HepG2 (cell line): ENCODE results near the gene NKPD1. TPM values are rescaled to one million over a fixed set of nuclear protein-coding genes. Genes with fewer than 3 reads are reported as not detected.
A peak's percentile ranks its signal among the peaks of the same experiment; 100 is the strongest.

Source experiments
- CREB1 ChIP-seq, 2 experiments: fragments of 450-650 bp in 1 of 2; IDR thresholded peaks; 2 replicates each; pipeline ENCODE4 v1.6.1; 2016 to 2017; ENCODE audit warnings: control low read depth in 1 of 2, mild to moderate bottlenecking in 1 of 2, missing compliant biosample characterization in 1 of 2, missing genetic modification characterization in 1 of 2
- EP300 ChIP-seq, 3 experiments: sonication (generic) in 1 of 3; formaldehyde crosslinking in 1 of 3; IDR thresholded peaks; 2 replicates each; pipeline versions ENCODE4 v1.5.1 to v1.6.1; 2011 to 2020; ENCODE audit warnings: low read depth in 2 of 3, low read length in 2 of 3, borderline replicate concordance in 1 of 3, improper control_type of control experiment in 1 of 3, mild to moderate bottlenecking in 1 of 3, missing genetic modification reagents in 1 of 3, moderate library complexity in 1 of 3
- HMG20A ChIP-seq: IDR thresholded peaks from 2 replicates; pipeline ENCODE4 v1.6.1; 2016; ENCODE audit warnings: borderline replicate concordance
- IRX3 ChIP-seq: sonication (generic); formaldehyde crosslinking; IDR thresholded peaks from 2 replicates; pipeline ENCODE4 v1.8.1; 2023; ENCODE audit warnings: mild to moderate bottlenecking, low read depth, missing genetic modification reagents, borderline replicate concordance
- JARID2 ChIP-seq: sonication (generic); formaldehyde crosslinking; IDR thresholded peaks from 2 replicates; pipeline ENCODE4 v1.8.1; 2023; ENCODE audit warnings: missing genetic modification reagents, inconsistent platforms; ENCODE audit not compliant: insufficient replicate concordance
- PHF5A ChIP-seq: IDR thresholded peaks from one replicate; pipeline ENCODE4 v1.6.1; 2018; ENCODE audit warnings: low read depth, missing genetic modification reagents; ENCODE audit not compliant: unreplicated experiment
- PRDM4 ChIP-seq: sonication (generic); formaldehyde crosslinking; IDR thresholded peaks from 2 replicates; pipeline ENCODE4 v1.9.0; 2021; ENCODE audit warnings: missing genetic modification reagents, borderline replicate concordance
- SCMH1 ChIP-seq: sonication (generic); formaldehyde crosslinking; IDR thresholded peaks from 2 replicates; pipeline ENCODE4 v1.9.0; 2021; ENCODE audit warnings: missing genetic modification reagents, mild to moderate bottlenecking, borderline replicate concordance
- SNAPC4 ChIP-seq: sonication (generic); formaldehyde crosslinking; IDR thresholded peaks from 2 replicates; pipeline ENCODE4 v1.4.0; 2020; ENCODE audit warnings: mild to moderate bottlenecking, missing genetic modification reagents
- SOX5 ChIP-seq: IDR thresholded peaks from 2 replicates; pipeline ENCODE4 v1.6.1; 2016; ENCODE audit warnings: borderline replicate concordance
- SRSF9 ChIP-seq: fragments of 200-400 bp; formaldehyde crosslinking; IDR thresholded peaks from 2 replicates; pipeline ENCODE4 v1.6.1; 2018; ENCODE audit warnings: borderline replicate concordance, mild to moderate bottlenecking, low read depth, low read length; ENCODE audit not compliant: insufficient read depth, poor library complexity, severe bottlenecking
- TARDBP ChIP-seq: sonication (generic); formaldehyde crosslinking; IDR thresholded peaks from 2 replicates; pipeline ENCODE4 v1.8.0; 2022; ENCODE audit warnings: mild to moderate bottlenecking, missing genetic modification reagents
- TCF7 ChIP-seq: sonication (generic); IDR thresholded peaks from 2 replicates; pipeline ENCODE4 v1.6.1; 2016; ENCODE audit warnings: antibody characterized with exemption, low read depth
- ZNF460 ChIP-seq: sonication (generic); formaldehyde crosslinking; IDR thresholded peaks from 2 replicates; pipeline ENCODE4 v1.5.1; 2020; ENCODE audit warnings: missing genetic modification reagents, mild to moderate bottlenecking, borderline replicate concordance
- polyA plus RNA-seq, 8 experiments: library from polyadenylated mRNA; depleted of rRNA in 3 of 8; stranded (reverse) in 7 of 8; unstranded in 1 of 8; fragments of >200 nt; fragmentation: Illumina TruSeq in 4 of 8; extraction: Trizol in 4 of 8; gene quantifications; 2 replicates each; pipeline versions ENCODE4 v1.2.1 to v1.2.3, GENCODE V29; 2011 to 2016; ENCODE audit warnings: low read depth in 4 of 8, missing spikeins in 1 of 8, mixed read lengths in 1 of 8; ENCODE audit not compliant: insufficient read depth in 1 of 8
- total RNA-seq, 5 experiments: library from RNA; depleted of rRNA; stranded (reverse); fragments of >200 nt; fragmentation: Illumina TruSeq; extraction: Trizol; gene quantifications; 2 replicates each; pipeline ENCODE4 v1.2.3, GENCODE V29; 2016; ENCODE audit warnings: low read depth in 1 of 5
- TF ChIP-seq, protein P1 (sequence below): sonication (generic); formaldehyde crosslinking; IDR thresholded peaks from 2 replicates; pipeline ENCODE4 v1.8.0; 2022; ENCODE audit warnings: missing genetic modification reagents, mild to moderate bottlenecking, moderate library complexity, borderline replicate concordance
- TF ChIP-seq, protein P2 (sequence below): sonication (generic); formaldehyde crosslinking; IDR thresholded peaks from 2 replicates; pipeline ENCODE4 v1.4.0; 2020; ENCODE audit warnings: missing genetic modification reagents

The NKPD1 gene
- total and polyA plus RNA-seq, 2 of the 13 experiments (the other 11 are each of a cell fraction or from before 2014, with no cell fraction given), result 0.03 TPM; not detected in 1

GRCh38 chr19:45171211-45171623 is 10.4 kb upstream of the NKPD1 start (continued):
- no peak for TF ChIP-seq SCMH1 (CRISPR knock-in tag)
- TF ChIP-seq PRDM4 (CRISPR knock-in tag), result no peak
- TF ChIP-seq, protein P1, sequence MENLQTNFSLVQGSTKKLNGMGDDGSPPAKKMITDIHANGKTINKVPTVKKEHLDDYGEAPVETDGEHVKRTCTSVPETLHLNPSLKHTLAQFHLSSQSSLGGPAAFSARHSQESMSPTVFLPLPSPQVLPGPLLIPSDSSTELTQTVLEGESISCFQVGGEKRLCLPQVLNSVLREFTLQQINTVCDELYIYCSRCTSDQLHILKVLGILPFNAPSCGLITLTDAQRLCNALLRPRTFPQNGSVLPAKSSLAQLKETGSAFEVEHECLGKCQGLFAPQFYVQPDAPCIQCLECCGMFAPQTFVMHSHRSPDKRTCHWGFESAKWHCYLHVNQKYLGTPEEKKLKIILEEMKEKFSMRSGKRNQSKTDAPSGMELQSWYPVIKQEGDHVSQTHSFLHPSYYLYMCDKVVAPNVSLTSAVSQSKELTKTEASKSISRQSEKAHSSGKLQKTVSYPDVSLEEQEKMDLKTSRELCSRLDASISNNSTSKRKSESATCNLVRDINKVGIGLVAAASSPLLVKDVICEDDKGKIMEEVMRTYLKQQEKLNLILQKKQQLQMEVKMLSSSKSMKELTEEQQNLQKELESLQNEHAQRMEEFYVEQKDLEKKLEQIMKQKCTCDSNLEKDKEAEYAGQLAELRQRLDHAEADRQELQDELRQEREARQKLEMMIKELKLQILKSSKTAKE (CRISPR knock-in tag), result peak; percentile 89
- no peak for TF ChIP-seq PHF5A
- TF ChIP-seq SNAPC4 (CRISPR knock-in tag), result no peak
- 0 out of 4 replicates have a peak, but pooled peaks of 1 of the 2 experiments have one; percentile 35 for TF ChIP-seq EP300 (IDR thresholded peaks at IDR 0.05; ENCODE audit: low read depth in 2 of 2, low read length in 2 of 2)
- TF ChIP-seq EP300 (CRISPR knock-in tag; IDR thresholded peaks at IDR 0.05; ENCODE audit: borderline replicate concordance), result 0 out of 2 replicates have a peak, but pooled peaks have one; percentile 41
- peak; percentile 94 for TF ChIP-seq SOX5 (CRISPR knock-in tag)
- TF ChIP-seq SRSF9, result no peak
- no peak for TF ChIP-seq JARID2
- TF ChIP-seq, protein P2, sequence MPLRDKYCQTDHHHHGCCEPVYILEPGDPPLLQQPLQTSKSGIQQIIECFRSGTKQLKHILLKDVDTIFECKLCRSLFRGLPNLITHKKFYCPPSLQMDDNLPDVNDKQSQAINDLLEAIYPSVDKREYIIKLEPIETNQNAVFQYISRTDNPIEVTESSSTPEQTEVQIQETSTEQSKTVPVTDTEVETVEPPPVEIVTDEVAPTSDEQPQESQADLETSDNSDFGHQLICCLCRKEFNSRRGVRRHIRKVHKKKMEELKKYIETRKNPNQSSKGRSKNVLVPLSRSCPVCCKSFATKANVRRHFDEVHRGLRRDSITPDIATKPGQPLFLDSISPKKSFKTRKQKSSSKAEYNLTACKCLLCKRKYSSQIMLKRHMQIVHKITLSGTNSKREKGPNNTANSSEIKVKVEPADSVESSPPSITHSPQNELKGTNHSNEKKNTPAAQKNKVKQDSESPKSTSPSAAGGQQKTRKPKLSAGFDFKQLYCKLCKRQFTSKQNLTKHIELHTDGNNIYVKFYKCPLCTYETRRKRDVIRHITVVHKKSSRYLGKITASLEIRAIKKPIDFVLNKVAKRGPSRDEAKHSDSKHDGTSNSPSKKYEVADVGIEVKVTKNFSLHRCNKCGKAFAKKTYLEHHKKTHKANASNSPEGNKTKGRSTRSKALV (CRISPR knock-in tag), result no peak
- TF ChIP-seq TARDBP (CRISPR knock-in tag), result peak; percentile 47; the same call in 1 of the 2 replicates
- TF ChIP-seq ZNF460 (CRISPR knock-in tag), result peak; percentile 23; the same call in 1 of the 2 replicates
- TF ChIP-seq TCF7, result peak; percentile 85
- no peak for TF ChIP-seq IRX3 (CRISPR knock-in tag)
- no peak for TF ChIP-seq CREB1 (IDR thresholded peaks at IDR 0.05)
- no peak for TF ChIP-seq CREB1 (CRISPR knock-in tag; IDR thresholded peaks at IDR 0.05)
- no peak for TF ChIP-seq HMG20A (CRISPR knock-in tag)
